ENCODE data around the gene VSTM2L.

VSTM2L gene

GRCh38 chr20:37969949-37970855 is 67.3 kb downstream of the VSTM2L start:
- no peak for DNase-seq (ENCODE audit: low read depth)

GRCh38 chr20:37970856-37971245 is 67.9 kb downstream of the VSTM2L start:
- no peak for DNase-seq (ENCODE audit: low read depth)

GRCh38 chr20:37971561-37972127 is 68.7 kb downstream of the VSTM2L start:
- no peak for DNase-seq (ENCODE audit: low read depth)

- no peak for DNase-seq (ENCODE audit: low read depth)
These were observed 69.5 kb downstream of the VSTM2L start for GRCh38 chr20:37972256-37973058.

GRCh38 chr20:37973059-37973910 is 70.4 kb downstream of the VSTM2L start:
- no peak for DNase-seq (ENCODE audit: low read depth)

GRCh38 chr20:37976887-37977286 is 74.0 kb downstream of the VSTM2L start:
- no peak for DNase-seq (ENCODE audit: low read depth)

- no peak for DNase-seq (ENCODE audit: low read depth)
These were observed 74.4 kb downstream of the VSTM2L start for GRCh38 chr20:37977338-37977737.

- no peak for DNase-seq (ENCODE audit: low read depth)
These were observed 74.9 kb downstream of the VSTM2L start for GRCh38 chr20:37977786-37978185.

- no peak for DNase-seq (ENCODE audit: low read depth)
These were observed 76.4 kb downstream of the VSTM2L start for GRCh38 chr20:37979021-37979985.

- DNase-seq (ENCODE audit: low read depth): no peak
These were observed 77.5 kb downstream of the VSTM2L start for GRCh38 chr20:37980383-37980782.

- no peak for DNase-seq (ENCODE audit: low read depth)
These were observed 77.9 kb downstream of the VSTM2L start for GRCh38 chr20:37980876-37981275.

- DNase-seq (ENCODE audit: low read depth): no peak
These were observed 78.6 kb downstream of the VSTM2L start for GRCh38 chr20:37981568-37981967.

GRCh38 chr20:37983286-37983685 is 80.4 kb downstream of the VSTM2L start:
- DNase-seq (ENCODE audit: low read depth): no peak

GRCh38 chr20:37984018-37984785 is 81.3 kb downstream of the VSTM2L start:
- no peak for DNase-seq (ENCODE audit: low read depth)

- no peak for DNase-seq (ENCODE audit: low read depth)
These were observed 83.3 kb downstream of the VSTM2L start for GRCh38 chr20:37986044-37986858.

GRCh38 chr20:37986873-37987601 is 84.1 kb downstream of the VSTM2L start:
- no peak for DNase-seq (ENCODE audit: low read depth)

- no peak for DNase-seq (ENCODE audit: low read depth)
These were observed 84.8 kb downstream of the VSTM2L start for GRCh38 chr20:37987602-37988290.

Measured in activated gamma-delta T cell treated with anti-CD3 and anti-CD28 coated beads, Interleukin-2, amount 50 U/mL, for 16 hours (primary cell).